Prostate gland (tissue), 2 donors: ENCODE measurements around the gene ACIN1.

Experiments used
- POLR2A ChIP-seq: fragments of 450-650 bp; IDR thresholded peaks from one replicate; pipeline ENCODE4 v1.6.1; 2016; ENCODE audit warnings: antibody characterized with exemption, mild to moderate bottlenecking
- TF ChIP-seq, protein P1 (sequence below), 4 experiments: fragments of 200-600 bp in 2 of 4; fragments of 450-650 bp in 2 of 4; sonication (generic) in 2 of 4; IDR thresholded peaks; 1 replicate in 3 of 4; 2 replicates in 1 of 4; pipeline ENCODE4 v1.5.1; 2016 to 2019; ENCODE audit warnings: antibody characterized with exemption in 4 of 4, mild to moderate bottlenecking in 2 of 4, moderate library complexity in 2 of 4

GRCh38 chr14:23021434-23021833 lies 73.5 kb downstream of the ACIN1 start:
- TF ChIP-seq, protein P1, sequence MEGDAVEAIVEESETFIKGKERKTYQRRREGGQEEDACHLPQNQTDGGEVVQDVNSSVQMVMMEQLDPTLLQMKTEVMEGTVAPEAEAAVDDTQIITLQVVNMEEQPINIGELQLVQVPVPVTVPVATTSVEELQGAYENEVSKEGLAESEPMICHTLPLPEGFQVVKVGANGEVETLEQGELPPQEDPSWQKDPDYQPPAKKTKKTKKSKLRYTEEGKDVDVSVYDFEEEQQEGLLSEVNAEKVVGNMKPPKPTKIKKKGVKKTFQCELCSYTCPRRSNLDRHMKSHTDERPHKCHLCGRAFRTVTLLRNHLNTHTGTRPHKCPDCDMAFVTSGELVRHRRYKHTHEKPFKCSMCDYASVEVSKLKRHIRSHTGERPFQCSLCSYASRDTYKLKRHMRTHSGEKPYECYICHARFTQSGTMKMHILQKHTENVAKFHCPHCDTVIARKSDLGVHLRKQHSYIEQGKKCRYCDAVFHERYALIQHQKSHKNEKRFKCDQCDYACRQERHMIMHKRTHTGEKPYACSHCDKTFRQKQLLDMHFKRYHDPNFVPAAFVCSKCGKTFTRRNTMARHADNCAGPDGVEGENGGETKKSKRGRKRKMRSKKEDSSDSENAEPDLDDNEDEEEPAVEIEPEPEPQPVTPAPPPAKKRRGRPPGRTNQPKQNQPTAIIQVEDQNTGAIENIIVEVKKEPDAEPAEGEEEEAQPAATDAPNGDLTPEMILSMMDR (IDR thresholded peaks at IDR 0.05), result no peak
- no peak for TF ChIP-seq POLR2A
